DMS 273 treated with DMSO at 0.1 percent for 48 hours (cell line): Measurements from ENCODE around the gene DTNA.

ENCODE experiments used
- DNase-seq: peaks from one replicate; lab custom pipeline; 2025; lab: John Stamatoyannopoulos, UW

The DTNA gene

DNA sequence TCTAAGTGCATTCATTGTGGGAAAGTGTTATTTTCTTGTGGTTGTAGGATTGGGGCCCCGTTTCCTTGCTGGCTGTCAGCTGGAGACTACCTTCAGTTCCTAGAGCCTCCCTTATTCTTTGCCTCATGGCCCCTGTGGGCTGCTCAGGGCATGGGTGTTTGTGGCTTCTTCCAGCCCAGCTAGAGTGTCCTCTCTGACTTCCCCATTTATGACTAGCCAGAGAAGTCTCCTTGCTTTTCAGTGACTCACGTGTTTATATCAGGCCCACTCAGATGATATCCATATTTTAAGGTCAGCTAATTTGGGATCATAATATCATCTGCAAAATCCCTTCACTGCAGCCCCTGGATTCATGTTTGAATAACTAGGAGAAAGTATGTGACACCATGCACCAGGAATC, 62.8 kb downstream of the DTNA start:
- DNase-seq = no peak

DNA sequence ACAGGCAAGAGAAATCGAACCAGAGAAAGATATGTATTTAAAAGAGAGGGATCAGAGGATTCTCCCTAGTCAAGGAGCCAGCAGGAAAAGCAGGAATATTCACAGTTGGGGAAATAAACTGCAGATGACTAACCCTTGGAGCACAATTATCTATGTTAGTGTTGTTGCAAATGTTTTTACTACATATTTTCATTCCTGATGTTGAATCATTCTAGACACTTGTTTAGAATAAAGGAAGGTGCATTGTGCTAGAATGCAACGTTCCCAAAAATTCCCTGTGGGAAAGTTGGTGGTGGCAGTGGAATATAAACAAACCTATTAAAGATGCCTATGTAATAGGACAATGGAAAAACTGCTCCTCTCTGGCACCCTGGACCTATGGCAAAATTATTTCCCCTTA, 63.3 kb downstream of the DTNA start:
- no peak for DNase-seq

DNA sequence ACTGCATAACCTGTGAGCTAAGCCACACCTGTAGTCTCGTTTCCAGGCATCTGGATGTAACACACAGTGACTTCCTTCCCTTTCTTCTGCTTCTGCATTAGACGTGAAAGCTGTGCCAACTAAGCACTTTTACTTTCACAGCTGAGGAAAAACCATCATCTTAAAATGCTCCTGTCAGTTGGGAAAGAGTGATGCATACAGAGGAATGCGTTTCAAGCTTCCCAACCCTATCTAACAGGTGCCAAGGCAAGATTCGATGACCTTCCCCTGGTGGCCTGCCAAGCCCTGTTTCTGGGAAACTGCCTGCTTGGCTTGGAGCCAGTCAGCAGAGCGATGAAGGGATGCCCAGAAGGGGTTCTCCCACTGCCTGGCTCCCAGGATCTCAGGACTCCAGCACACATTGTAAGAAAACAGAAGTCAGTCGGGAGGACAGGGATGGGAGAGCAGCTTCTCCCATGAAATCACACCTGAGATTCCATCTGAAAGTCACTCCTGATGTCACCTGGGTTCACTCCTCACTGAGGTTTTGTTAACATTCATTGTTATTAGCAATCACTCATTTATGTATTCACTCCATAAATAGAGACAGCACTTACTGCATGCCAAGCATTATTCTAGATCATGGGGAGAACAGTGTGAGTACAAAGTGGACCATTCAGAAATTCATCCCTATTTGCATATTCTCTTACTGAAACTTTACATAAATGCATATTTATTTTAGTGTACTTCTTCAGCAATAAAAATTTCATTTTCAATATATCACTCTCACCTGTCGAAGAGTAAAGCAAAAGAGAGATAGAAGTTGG, 64.1 kb downstream of the DTNA start:
- DNase-seq = no peak

DNA sequence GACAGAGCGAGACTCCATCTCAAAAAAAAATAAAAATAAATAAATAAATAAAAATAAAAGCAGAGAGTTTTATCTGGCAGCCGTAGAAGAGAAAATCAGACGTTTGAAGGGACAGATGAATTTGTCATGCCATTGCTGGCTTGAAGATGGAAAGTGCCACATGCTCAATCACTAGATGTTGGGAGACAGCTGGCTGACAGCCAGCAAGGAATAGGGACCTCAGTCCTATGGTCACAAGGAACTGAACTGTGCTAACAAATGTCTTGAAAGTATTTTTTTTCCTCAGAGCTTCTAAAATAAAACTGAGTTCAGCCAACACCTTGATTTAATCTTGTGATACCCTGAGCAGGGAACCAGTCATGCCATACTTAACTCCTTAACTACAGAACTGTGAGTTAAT, 65.4 kb downstream of the DTNA start:
- no peak for DNase-seq

DNA sequence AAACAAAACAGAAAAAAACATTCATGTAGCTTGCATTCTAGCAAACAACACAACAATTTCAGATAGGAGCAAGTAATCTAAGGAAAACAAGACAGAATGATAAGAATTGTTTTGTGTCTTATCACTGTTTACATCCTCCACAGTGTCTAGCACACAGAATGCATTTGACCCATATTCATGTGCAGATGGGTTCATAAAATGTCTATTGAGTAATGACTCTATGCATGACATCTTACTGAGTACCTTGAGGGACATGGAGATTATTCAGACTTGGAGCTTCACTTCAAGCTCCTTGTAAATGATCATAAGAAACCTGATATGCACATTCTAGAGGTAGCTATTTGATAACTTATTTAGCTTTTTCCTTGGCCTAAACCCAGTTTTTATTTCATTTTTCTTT, 69.0 kb downstream of the DTNA start:
- DNase-seq = no peak

DNA sequence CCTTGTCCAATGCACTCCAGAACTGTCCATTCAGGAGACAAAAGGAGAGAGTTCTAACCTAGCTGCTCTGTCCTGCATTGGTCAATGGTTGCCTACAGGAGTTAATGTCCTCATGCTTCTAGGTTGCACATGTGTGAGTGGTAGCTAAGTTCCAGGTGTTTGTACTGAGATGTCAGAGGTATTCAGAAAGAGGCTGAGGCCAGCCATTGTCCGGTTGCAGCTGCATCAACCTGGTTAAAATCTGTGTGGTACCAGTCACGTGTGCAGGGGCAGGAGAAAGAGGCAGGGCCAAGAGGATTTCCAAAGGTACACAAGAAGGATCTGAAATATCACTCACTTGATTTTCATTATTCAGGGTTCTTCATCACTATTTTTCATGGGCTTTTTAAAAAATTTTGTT, 70.8 kb downstream of the DTNA start:
- no peak for DNase-seq

DNA sequence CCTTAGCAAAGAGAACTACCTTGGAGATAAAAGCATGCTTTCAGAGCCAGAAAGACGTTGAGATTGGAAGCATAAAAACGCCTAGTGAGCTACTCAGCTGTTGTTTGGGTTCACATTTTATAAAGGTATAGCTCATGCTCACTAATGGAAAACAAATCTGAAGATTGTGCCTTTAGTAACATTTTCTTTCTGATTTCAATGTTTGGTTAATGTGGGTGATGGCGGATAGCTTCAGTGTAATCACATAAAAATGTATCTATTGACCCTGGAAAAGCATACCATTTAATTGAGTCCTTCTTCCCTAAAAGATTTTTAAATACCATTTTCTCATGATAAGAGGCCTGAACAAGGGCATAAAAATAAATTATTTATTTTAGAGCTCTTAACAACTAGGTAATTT, 73.4 kb downstream of the DTNA start:
- no peak for DNase-seq

- DNase-seq = no peak
These were observed 76.2 kb downstream of the DTNA start for GRCh38 chr18:34786162-34786741.

- DNase-seq = peak; percentile 26
These were observed 77.9 kb downstream of the DTNA start for GRCh38 chr18:34787931-34788532.

DNA sequence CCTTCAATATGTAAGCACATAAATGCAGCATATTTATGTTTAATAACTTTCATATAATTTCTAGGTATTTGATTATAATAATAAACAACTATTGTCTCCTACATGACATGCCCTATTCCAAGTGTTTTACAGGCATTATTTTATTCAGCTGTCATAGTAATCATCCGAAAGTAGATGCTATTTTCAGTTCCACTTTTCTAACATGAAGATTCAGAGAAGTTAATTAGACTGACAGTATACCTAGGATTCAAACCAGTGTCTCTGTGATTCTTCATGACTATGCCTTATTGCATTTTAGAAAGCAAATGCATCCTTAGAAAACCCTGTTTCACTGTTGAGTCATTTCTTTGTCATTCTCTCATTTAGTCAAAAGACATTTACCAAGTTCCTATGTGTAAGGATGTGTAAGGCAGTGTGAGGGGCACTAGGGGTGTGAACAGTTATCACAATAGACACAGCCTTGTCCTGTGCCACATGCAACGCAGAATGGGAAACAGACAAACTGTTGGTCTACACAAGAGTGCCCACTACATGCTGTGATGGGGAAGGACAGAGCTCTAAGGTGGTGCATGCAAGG, 79.8 kb downstream of the DTNA start:
- no peak for DNase-seq

DNA sequence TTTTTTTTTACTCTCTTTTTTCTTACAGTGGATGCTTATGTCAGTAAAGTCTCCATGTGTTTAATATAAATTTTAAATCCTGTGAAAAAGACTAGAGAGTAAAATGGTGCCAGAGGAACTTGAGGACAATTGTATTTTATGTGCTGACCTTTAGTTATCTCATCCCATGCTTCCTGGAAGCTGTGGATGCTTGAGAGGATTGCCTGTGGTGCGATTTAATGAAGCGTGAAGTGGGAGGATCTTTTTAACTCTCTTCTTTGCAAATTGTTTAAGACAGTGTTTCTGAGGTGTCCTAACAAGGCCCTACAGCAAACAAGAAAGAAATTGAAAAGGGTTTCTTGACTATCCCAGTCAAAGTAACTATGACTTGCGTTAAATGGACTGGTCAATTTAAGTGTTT, 84.2 kb downstream of the DTNA start:
- DNase-seq = no peak

GRCh38 chr18:34795070-34795732, 85.1 kb downstream of the DTNA start:
- no peak for DNase-seq

- no peak for DNase-seq
These were observed 86.0 kb downstream of the DTNA start for GRCh38 chr18:34796035-34796657.

DNA sequence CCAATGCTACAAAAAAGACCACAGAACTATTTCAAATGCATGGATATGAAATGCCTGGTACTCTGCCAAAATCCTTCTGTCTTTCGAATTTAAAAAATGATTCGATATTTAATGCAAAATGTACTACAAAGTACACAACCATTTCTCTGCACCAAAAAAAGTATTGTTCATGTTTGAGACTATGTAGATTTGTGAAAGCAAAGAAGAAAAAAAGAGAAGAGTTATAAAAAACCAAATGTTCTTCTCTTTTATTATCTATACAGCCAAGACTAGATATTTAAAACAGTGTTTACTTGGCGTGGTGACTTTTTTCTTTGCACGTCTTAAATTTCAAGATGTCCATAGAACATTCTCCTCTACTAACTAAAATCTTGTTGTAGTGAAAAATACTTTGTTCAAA, 89.2 kb downstream of the DTNA start:
- DNase-seq = no peak

- no peak for DNase-seq
These were observed 90.3 kb downstream of the DTNA start for GRCh38 chr18:34800381-34800780.

GRCh38 chr18:34801774-34802173, 91.7 kb downstream of the DTNA start:
- DNase-seq = no peak

DNA sequence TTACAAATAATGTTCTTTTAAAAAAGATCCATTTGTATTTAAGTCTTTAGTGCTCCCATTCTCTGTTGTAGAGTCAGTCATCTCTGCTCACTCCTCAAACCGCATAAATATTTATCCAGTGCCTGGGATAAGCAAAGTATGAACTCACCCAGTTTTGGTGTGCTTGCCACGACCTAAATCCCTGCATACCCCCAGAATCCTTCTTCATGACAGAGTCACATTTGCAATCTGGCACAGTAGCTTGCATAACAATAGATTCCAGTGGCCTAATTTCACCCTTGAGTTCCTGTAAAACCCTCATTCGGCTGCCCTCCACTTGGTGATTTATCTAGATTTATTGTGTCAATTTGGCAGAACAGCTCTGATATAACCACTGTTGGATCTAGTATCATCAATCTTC, 92.9 kb downstream of the DTNA start:
- no peak for DNase-seq

DNA sequence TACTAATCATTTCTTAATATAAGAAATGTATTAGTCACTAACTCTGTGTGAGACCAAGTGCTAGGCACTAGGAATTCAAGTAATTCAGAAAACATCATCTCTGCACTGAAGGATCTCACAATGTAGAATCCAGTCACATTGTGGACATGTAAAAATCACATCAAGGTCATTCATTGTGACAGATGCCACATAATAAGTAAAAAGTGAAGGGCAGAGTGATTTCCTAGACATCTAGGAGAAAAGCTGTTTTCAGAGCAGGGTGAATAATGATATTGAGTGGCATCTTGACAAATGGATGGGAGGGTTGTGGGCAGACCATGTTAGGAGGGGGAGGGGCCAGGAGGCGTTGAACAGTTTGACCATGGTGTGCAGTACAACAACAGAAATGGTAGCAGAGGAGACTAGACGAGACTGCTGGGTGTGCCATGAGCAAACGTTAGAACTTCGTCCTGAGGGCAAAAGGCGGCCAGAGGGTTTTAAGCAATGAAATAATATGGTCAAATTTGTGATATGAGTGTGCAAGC, 93.8 kb downstream of the DTNA start:
- DNase-seq = no peak

GRCh38 chr18:34805103-34805877, 95.2 kb downstream of the DTNA start:
- no peak for DNase-seq

- DNase-seq = no peak
These were observed 95.8 kb downstream of the DTNA start for GRCh38 chr18:34805878-34806351.

- no peak for DNase-seq
These were observed 96.4 kb downstream of the DTNA start for GRCh38 chr18:34806527-34806926.
